ENCODE measurements around the gene ARID1B. TPM values are rescaled to one million over a fixed set of nuclear protein-coding genes. Genes with fewer than 3 reads are reported as not detected.

The ARID1B gene
- total RNA-seq, 4 donors from 2014 or later: 87.1 to 194 (median 115) TPM

DNA sequence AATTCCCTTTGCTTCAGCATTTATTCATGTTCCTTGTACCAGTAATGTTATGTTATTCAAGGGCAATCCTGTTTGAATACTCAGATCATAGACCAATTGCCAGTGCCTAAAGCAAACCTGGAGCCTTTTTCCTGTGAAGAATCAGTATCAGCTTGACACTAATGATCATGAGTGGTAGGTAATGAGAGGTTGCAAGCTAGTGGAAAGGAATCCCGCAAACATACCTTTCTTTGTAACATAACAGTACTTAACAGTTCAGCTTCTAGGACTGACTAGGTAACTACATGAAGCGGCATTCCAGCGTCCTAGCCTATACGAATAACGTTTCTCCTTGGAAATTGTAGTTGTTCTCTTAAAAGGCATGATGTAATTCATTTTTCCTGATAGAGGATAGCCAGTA lies 292.4 kb downstream of the ARID1B start:
- 98 to 100% methylated on average over 2 to 5 of the region's 5 CpGs for WGBS, 2 donors (ENCODE audit: low coverage in 1 of 2)
- Histone ChIP-seq H3K27me3 (no peaks in the 10 kb centered on the region), H3K4me1 (peaks cover 5 to 26% (median 9%) of the 10 kb centered on the region in 4 donors), H3K9me3 (no peaks in the 10 kb centered on the region), H3K36me3 (no peaks in the 10 kb centered on the region), H3K27ac (no peak overlapping the region), H3K4me3 (no peak overlapping the region)
- intact Hi-C loops (cut with DNase I; ENCODE audit: low total_unique reads): no loop called here
- TF ChIP-seq CTCF (IDR thresholded peaks at IDR 0.05): no peak
- no peak for TF ChIP-seq POLR2AphosphoS5 (IDR thresholded peaks at IDR 0.05)
- TF ChIP-seq POLR2A (IDR thresholded peaks at IDR 0.05): no peak
- TF ChIP-seq EP300 (IDR thresholded peaks at IDR 0.05; ENCODE audit: low read depth): no peak
- in situ Hi-C loops (cut with MboI; ENCODE audit: low pct_ligation_motif_present in 1 of 4, low pct_unique_long_range_greater_than_20kb in 1 of 4, low sequenced_read_pairs in 3 of 4): no loop called here
- DNase-seq: no peak

DNA sequence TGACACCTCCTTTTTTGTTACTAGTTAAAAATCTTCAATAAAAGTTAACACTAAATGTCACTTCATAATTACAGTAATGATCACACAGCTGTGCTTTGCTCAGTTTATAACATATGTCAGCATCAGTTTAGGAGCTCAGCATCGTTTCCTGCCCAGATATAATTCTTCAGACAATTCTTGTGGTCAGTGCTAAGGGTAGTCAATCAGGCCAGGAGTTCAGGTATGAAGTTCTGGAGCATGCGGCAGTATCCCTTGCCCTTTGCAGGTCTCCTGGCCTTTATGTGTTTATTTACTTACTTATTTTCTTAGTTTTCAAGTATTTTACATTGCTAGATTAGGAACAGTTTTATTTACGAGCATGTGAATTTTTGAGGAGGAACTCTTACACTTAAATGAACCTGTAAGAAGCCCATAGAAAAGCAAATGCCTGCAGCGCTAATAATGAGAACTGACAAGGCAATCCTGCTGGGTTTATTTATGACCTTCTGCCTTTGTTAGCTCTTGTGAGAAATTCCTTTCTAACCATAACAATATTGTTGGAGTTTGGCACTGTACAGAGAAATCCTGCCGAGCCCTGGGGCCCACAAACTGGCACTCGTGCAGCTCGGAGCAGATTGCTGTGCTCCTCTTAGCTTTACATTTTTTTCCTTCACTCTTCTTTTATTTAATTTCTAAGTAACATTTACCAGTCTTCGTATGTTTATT lies 293.4 kb downstream of the ARID1B start:
- Histone ChIP-seq H3K27me3 (no peaks in the 10 kb centered on the region), H3K9me3 (no peaks in the 10 kb centered on the region), H3K4me1 (peaks cover 5 to 26% (median 9%) of the 10 kb centered on the region in 4 donors), H3K36me3 (no peaks in the 10 kb centered on the region), H3K4me3 (no peak overlapping the region), H3K27ac (no peak overlapping the region)
- TF ChIP-seq EP300 (IDR thresholded peaks at IDR 0.05; ENCODE audit: low read depth) (no peak), CTCF (IDR thresholded peaks at IDR 0.05) (no peak)
- WGBS, 2 donors (ENCODE audit: low coverage in 1 of 2): 56 to 57% methylated on average over 8 of the region's 8 CpGs
- intact Hi-C loops (cut with DNase I; ENCODE audit: low total_unique reads): no loop called here
- in situ Hi-C loops (cut with MboI; ENCODE audit: low pct_ligation_motif_present in 1 of 4, low pct_unique_long_range_greater_than_20kb in 1 of 4, low sequenced_read_pairs in 3 of 4): no loop called here
- no peak for DNase-seq

DNA sequence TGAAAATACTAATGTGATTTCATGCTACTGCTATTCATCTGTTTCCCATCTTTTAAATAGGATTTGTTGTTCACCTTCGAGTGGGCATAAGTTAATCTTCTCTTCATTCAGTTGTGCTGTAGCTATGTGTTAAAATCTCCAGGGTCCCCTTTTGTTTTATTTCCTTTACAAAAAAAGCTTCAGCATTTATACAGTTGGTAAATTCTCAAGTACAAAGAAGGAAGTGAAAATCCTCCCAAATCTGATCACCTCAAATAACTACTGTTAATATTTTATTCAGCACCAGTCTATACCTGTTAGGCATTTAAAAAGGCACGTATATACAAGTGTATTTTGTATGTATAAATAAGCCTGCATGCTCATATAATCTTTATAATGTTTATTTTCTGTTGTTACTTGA lies 294.9 kb downstream of the ARID1B start:
- TF ChIP-seq EP300 (IDR thresholded peaks at IDR 0.05; ENCODE audit: low read depth): no peak
- no peak for TF ChIP-seq POLR2AphosphoS5 (IDR thresholded peaks at IDR 0.05)
- no peak for TF ChIP-seq POLR2A (IDR thresholded peaks at IDR 0.05)
- no peak for TF ChIP-seq CTCF (IDR thresholded peaks at IDR 0.05)
- WGBS, 2 donors (ENCODE audit: low coverage in 1 of 2): 80 to 86% methylated on average over 2 of the region's 2 CpGs
- H3K27ac ChIP-seq: no peak overlapping the region
- H3K36me3 ChIP-seq: no peaks in the 10 kb centered on the region
- intact Hi-C loops (cut with DNase I; ENCODE audit: low total_unique reads) (no loop called here), in situ Hi-C loops (cut with MboI; ENCODE audit: low pct_ligation_motif_present in 1 of 4, low pct_unique_long_range_greater_than_20kb in 1 of 4, low sequenced_read_pairs in 3 of 4) (no loop called here)
- H3K4me3 ChIP-seq: no peak overlapping the region
- peaks cover 5 to 25% (median 12%) of the 10 kb centered on the region in 4 donors for H3K4me1 ChIP-seq
- DNase-seq: no peak
- no peaks in the 10 kb centered on the region for H3K9me3 ChIP-seq
- H3K27me3 ChIP-seq: no peaks in the 10 kb centered on the region

DNA sequence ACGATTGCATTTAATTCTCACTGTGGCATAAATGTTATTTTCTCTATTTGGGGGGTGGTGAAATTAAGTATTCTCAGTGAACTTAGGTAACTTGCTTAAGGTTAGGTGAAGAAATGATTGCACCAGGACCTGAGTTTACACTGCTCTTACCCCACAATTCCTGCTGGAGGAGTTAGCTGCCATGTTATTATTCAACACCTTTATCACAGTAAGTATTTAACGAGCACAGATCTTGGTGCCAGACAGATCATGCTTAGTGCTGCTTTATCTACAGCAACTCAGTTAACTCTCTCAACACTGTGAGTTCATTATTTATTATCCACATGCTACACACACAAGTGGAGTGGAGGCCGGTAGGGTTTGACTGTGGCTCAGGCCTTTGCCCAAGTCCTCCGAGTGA lies 296.4 kb downstream of the ARID1B start:
- Histone ChIP-seq H3K27ac (no peak overlapping the region), H3K4me3 (no peak overlapping the region), H3K4me1 (peaks cover 5 to 16% (median 10%) of the 10 kb centered on the region in 4 donors), H3K36me3 (no peaks in the 10 kb centered on the region), H3K9me3 (no peaks in the 10 kb centered on the region), H3K27me3 (no peaks in the 10 kb centered on the region)
- no peak for TF ChIP-seq POLR2AphosphoS5 (IDR thresholded peaks at IDR 0.05)
- TF ChIP-seq EP300 (IDR thresholded peaks at IDR 0.05; ENCODE audit: low read depth): no peak
- no peak for TF ChIP-seq CTCF (IDR thresholded peaks at IDR 0.05)
- no peak for TF ChIP-seq POLR2A (IDR thresholded peaks at IDR 0.05)
- in situ Hi-C loops (cut with MboI; ENCODE audit: low pct_ligation_motif_present in 1 of 4, low pct_unique_long_range_greater_than_20kb in 1 of 4, low sequenced_read_pairs in 3 of 4) (no loop called here), intact Hi-C loops (cut with DNase I; ENCODE audit: low total_unique reads) (no loop called here)
- 54 to 83% methylated on average over 3 to 4 of the region's 4 CpGs for WGBS, 2 donors (ENCODE audit: low coverage in 1 of 2)
- DNase-seq: no peak

All from transverse colon (tissue), 4 donors.